MCF 10A (cell line): ENCODE results near the gene YIF1A. TPM values are rescaled to one million over a fixed set of nuclear protein-coding genes. Genes with fewer than 3 reads are reported as not detected.

Source experiments
- BruUV-seq: library from RNA; stranded (reverse); fragments of 400-500 nt; replicated peaks from 2 replicates; lab custom pipeline; 2021; lab: Mats Ljungman, UMichigan
- CTCF ChIA-PET: fragments of 300-600 bp; sonication (Branson Sonifier 250); formaldehyde crosslinking; extraction: SDS; loops from one replicate; lab custom pipeline; 2021; ENCODE audit warnings: antibody characterized with exemption, inconsistent platforms; lab: Yijun Ruan, JAX
- POLR2A ChIA-PET: fragments of 300-600, 350-650 bp; sonication (Branson Sonifier 250); formaldehyde crosslinking; extraction: SDS; loops from one replicate; lab custom pipeline; 2020; ENCODE audit warnings: antibody characterized with exemption, inconsistent platforms; lab: Yijun Ruan, JAX
- DNase-seq: peaks from one replicate; pipeline ENCODE4 v3.0.0-alpha.2; 2018; ENCODE audit not compliant: unreplicated experiment
- H3K27ac Mint-ChIP-seq: one replicate; pipeline ENCODE4 v1.8.0; 2022; ENCODE audit warnings: mild to moderate bottlenecking, low read depth, mixed read lengths; ENCODE audit not compliant: unreplicated experiment
- H3K27me3 Mint-ChIP-seq: one replicate; pipeline ENCODE4 v1.8.0; 2022; ENCODE audit warnings: mixed read lengths; ENCODE audit not compliant: insufficient read depth, unreplicated experiment
- H3K36me3 Mint-ChIP-seq: one replicate; pipeline ENCODE4 v1.8.0; 2022; ENCODE audit warnings: mild to moderate bottlenecking, moderate library complexity, mixed read lengths; ENCODE audit not compliant: insufficient read depth, unreplicated experiment
- H3K4me1 Mint-ChIP-seq: one replicate; pipeline ENCODE4 v1.8.0; 2022; ENCODE audit warnings: mixed read lengths; ENCODE audit not compliant: insufficient read depth, unreplicated experiment
- H3K4me3 Mint-ChIP-seq: one replicate; pipeline ENCODE4 v1.8.0; 2022; ENCODE audit warnings: mild to moderate bottlenecking, moderate library complexity, mixed read lengths; ENCODE audit not compliant: unreplicated experiment
- H3K9me3 Mint-ChIP-seq: one replicate; pipeline ENCODE4 v1.8.0; 2022; ENCODE audit warnings: mixed read lengths; ENCODE audit not compliant: unreplicated experiment
- intact Hi-C: fragments of 100-400 bp; cut with micrococcal nuclease; formaldehyde crosslinking; loops from 2 replicates; pipeline ENCODE4 v1.14.1; 2022
- total RNA-seq: library from RNA; stranded (reverse); gene quantifications from 2 replicates; pipeline ENCODE4 v1.2.3, GENCODE V29; 2022
- TF ChIP-seq, protein P1 (sequence below): fragments of 200-600 bp; IDR thresholded peaks from one replicate; pipeline ENCODE4 v1.8.0; 2022; ENCODE audit warnings: antibody characterized with exemption, mild to moderate bottlenecking; ENCODE audit not compliant: unreplicated experiment

YIF1A gene
- total RNA-seq, 1 experiment from 2014 or later, result 143 TPM

DNA sequence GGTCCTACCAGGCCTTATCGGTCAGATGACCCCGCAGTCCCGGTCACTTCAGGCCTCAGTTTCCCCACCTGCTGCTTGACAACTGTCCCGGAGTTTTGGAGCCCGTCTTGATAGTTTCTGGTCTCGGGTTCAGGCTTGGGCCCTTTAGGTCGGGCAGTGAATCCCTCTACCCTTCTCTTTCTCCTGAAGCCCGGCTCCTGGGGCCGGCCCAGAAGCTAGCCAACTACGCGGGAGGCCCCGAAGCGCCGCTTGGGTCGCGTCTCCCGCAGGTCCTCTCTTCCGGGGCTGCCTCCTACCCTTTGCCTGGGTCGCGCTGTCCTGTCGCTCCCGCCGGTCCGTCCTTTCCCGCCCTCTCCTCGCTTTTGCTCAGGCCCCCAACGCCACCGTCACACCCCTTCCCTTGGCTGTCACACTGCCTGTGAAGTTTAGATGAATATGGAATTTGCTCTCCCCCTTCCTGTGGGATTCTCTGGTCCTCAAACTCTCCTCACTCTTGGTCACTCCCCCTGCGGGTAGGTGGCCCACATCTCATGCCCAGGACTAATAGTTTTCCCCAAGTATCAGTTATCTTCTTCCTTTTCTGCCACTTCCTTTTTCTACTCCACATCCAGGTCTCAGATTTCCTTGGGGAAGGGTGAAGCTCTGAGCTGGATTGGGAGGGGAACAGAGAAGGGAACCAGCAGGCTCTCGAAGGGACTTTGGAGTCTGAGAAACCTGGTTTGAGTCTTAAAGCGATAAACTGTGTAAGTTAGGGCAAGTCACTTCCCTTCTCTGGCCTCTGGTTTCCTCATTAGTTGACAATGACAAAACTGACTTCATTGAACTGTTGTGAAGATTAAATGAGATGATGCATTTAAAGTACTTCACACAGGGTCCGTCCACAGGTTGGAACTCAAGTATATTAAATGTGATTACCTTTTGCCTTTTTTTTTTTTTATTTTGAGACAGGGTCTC, 19.7 kb downstream of the YIF1A start:
- Mint-ChIP-seq H3K27me3 (no peaks in the 10 kb centered on the region), H3K4me3 (peak overlapping the region; percentile 96), H3K4me1 (peaks cover 6% of the 10 kb centered on the region), H3K27ac (peak overlapping the region; percentile 91), H3K9me3 (no peaks in the 10 kb centered on the region), H3K36me3 (peaks cover 42% of the 10 kb centered on the region)
- intact Hi-C loops, result loop anchor here (1.0 kb wide), 1 partner anchor 20 kb away; the partner anchor contains the start of gene YIF1A
- ChIA-PET CTCF (interaction anchor here (0.7 to 4.3 kb wide), 2 partner anchors 13 to 202 kb away, joined by 4 to 24 read pairs; no protein-coding TSS in a partner anchor), POLR2A (interaction anchor here (0.7 to 2.3 kb wide), 7 partner anchors 9 to 270 kb away, joined by 3 to 12 read pairs (median 4); partner anchors contain the start of gene BRMS1)
- TF ChIP-seq, protein P1, sequence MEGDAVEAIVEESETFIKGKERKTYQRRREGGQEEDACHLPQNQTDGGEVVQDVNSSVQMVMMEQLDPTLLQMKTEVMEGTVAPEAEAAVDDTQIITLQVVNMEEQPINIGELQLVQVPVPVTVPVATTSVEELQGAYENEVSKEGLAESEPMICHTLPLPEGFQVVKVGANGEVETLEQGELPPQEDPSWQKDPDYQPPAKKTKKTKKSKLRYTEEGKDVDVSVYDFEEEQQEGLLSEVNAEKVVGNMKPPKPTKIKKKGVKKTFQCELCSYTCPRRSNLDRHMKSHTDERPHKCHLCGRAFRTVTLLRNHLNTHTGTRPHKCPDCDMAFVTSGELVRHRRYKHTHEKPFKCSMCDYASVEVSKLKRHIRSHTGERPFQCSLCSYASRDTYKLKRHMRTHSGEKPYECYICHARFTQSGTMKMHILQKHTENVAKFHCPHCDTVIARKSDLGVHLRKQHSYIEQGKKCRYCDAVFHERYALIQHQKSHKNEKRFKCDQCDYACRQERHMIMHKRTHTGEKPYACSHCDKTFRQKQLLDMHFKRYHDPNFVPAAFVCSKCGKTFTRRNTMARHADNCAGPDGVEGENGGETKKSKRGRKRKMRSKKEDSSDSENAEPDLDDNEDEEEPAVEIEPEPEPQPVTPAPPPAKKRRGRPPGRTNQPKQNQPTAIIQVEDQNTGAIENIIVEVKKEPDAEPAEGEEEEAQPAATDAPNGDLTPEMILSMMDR, result no peak
- BruUV-seq, result TSS peak; percentile 51
- DNase-seq, result no peak

DNA sequence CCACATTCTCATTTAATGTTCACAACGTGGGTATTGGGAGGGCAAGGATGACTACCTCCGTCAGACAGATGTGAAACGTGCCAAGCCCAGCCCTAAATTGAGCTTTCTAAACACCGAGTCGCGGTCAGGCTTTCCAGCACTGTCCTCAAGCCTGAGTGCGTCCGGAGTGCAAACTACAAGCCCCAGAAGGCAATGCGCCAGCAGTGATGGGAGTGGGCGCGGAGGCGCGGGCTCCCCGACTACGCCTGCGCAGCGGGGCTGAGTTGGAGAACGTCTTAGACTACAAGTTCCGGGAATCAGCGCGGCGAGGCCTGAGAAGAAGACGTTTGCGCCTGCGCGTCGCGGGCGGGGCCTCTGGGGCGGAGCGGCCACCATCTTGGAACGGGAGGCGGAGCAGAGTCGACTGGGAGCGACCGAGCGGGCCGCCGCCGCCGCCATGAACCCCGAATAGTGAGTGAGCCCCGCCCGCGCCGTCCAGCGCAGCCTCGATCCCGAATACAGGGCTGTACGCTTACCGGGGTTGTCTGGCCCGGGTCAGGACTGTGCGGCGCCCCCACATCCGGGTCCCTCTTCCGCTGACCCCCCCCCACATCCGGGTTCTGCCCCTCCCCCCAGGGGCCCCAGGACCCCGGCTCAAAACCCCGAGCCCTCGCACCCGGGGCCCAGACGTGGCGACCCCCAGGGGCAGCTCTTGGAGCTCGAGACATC, 20.5 kb downstream of the YIF1A start, which contains the start of gene RAB1B:
RAB1B (plus strand) TSS at position 396 of the 708 bp plus-strand sequence; CDS start at position 437, 41 bp downstream.
- BruUV-seq, result no TSS peak
- peak within 1 kb of the TSS; percentile 96 for H3K4me3 Mint-ChIP-seq
- ChIA-PET CTCF (interaction anchor here (1.1 to 4.3 kb wide), 2 partner anchors 13 to 46 kb away, joined by 3 to 24 read pairs; no protein-coding TSS in a partner anchor), POLR2A (interaction anchor here (0.7 to 2.3 kb wide), 15 partner anchors 12 to 1400 kb away, joined by 3 to 17 read pairs (median 5); partner anchors contain the start of genes BANF1, BRMS1, EIF1AD and MRPL11)
- intact Hi-C loops, result loop anchor here (1.0 kb wide), 1 partner anchor 21 kb away; the partner anchor contains the start of gene YIF1A
- peak within 1 kb of the TSS; percentile 91 for H3K27ac Mint-ChIP-seq
- peaks cover 37% of the 10 kb centered on the region for H3K36me3 Mint-ChIP-seq
- peak; percentile 100 for DNase-seq
- H3K27me3 Mint-ChIP-seq, result no peaks in the 10 kb centered on the region
- no peaks in the 10 kb centered on the region for H3K9me3 Mint-ChIP-seq
- TF ChIP-seq, protein P1, result no peak
- peaks cover 2% of the 10 kb centered on the region for H3K4me1 Mint-ChIP-seq

DNA sequence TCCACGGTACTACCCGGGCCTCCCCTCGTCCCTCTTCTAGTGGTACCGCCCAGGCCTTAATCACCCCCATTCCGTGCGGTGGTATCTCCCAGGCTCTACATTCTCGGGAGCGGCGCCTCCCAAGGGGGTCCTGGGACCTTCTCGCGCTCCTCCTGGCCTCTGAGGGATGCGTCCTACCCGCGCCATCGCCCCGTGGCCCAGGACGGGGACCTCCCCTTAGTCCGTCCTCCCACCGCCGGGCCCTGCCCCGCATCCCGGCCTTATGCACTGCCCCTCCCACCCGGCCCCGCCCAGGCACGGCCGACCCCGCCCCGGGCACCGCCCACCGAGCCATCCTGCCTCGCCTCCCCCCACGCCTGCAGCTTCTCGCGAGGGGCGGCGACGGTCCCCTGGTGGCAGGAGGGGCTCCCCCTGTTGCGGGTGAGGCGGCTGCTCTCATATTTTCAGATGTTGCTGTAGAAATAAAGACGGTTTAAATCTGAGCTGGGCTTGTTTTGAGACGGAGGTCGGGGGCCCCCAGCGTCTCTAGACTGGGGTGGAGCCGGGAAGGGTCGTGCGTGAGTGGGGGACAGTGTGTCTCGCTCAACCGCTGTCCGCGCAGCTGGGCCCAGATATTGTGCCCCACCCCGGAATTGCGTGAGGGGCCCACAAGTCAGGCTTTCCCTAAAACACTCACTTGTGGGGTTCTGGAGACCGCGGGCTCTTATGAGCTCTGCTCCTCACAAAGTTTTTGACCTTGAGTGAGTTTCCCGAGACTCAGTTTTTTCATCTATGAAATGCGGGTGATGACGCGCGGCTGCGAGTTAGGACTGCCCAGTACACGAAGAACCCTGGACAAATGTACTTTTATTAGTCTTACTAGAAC, 21.3 kb downstream of the YIF1A start:
- peak; percentile 75 for DNase-seq
- intact Hi-C loops, result loop anchor here (1.0 kb wide), 1 partner anchor 22 kb away; the partner anchor contains the start of gene YIF1A
- Mint-ChIP-seq H3K36me3 (peaks cover 36% of the 10 kb centered on the region), H3K27ac (peak overlapping the region; percentile 91), H3K4me3 (peak overlapping the region; percentile 96), H3K4me1 (no peaks in the 10 kb centered on the region), H3K27me3 (no peaks in the 10 kb centered on the region), H3K9me3 (no peaks in the 10 kb centered on the region)
- POLR2A ChIA-PET, result interaction anchor here (0.7 to 2.3 kb wide), 19 partner anchors 13 to 1399 kb away, joined by 3 to 17 read pairs (median 3); partner anchors contain the start of genes BANF1, BBS1, BRMS1 and EIF1AD
- BruUV-seq, result no TSS peak
- TF ChIP-seq, protein P1, result no peak
- CTCF ChIA-PET, result interaction anchor here (1.1 to 4.3 kb wide), 2 partner anchors 14 to 46 kb away, joined by 3 to 24 read pairs; no protein-coding TSS in a partner anchor
